Tibial nerve (tissue), 4 donors: ENCODE measurements around the gene GSC2. TPM values are rescaled to one million over a fixed set of nuclear protein-coding genes. Genes with fewer than 3 reads are reported as not detected.

Source experiments
- DNase-seq, 2 donors: peaks; one replicate each; pipeline ENCODE4 v3.0.0-alpha.2; 2019; ENCODE audit warnings: low spot score in 2 of 2
- H3K27ac ChIP-seq, 4 donors: fragments of 200-600 bp; sonication (generic) in 3 of 4; one replicate each; pipeline ENCODE4 v1.5.1; 2017 to 2019; ENCODE audit warnings: mild to moderate bottlenecking in 1 of 4
- H3K27me3 ChIP-seq, 2 donors: fragments of 200-600 bp; sonication (generic) in 1 of 2; one replicate each; pipeline versions ENCODE4 v1.5.1 to v1.6.0; 2017 to 2019
- H3K36me3 ChIP-seq, 3 donors: fragments of 200-600 bp; sonication (generic); one replicate each; pipeline ENCODE4 v1.5.1; 2018 to 2019
- H3K4me1 ChIP-seq, 4 donors: fragments of 200-600 bp; sonication (generic) in 3 of 4; one replicate each; pipeline ENCODE4 v1.5.1; 2017 to 2019
- H3K4me3 ChIP-seq, 4 donors: fragments of 200-600 bp; sonication (generic) in 3 of 4; one replicate each; pipeline ENCODE4 v1.5.1; 2017 to 2019; ENCODE audit warnings: mild to moderate bottlenecking in 1 of 4, moderate library complexity in 1 of 4
- H3K9me3 ChIP-seq, 4 donors: fragments of 200-600 bp; sonication (generic) in 3 of 4; one replicate each; pipeline ENCODE4 v1.5.1; 2017 to 2019
- CTCF ChIP-seq, 5 experiments: fragments of 200-600 bp in 3 of 5; fragments of 450-650 bp in 2 of 5; sonication (generic) in 3 of 5; IDR thresholded peaks; one replicate each; pipeline ENCODE4 v1.5.1; 2016 to 2019; ENCODE audit warnings: antibody characterized with exemption in 5 of 5, mild to moderate bottlenecking in 3 of 5, moderate library complexity in 2 of 5
- EP300 ChIP-seq, 2 donors: sonication (generic); formaldehyde crosslinking; IDR thresholded peaks; one replicate each; pipeline ENCODE4 v1.6.1; 2017; ENCODE audit warnings: antibody characterized with exemption in 2 of 2, mild to moderate bottlenecking in 1 of 2
- POLR2A ChIP-seq, 2 donors: fragments of 450-650 bp; IDR thresholded peaks; one replicate each; pipeline ENCODE4 v1.6.1; 2017; ENCODE audit warnings: antibody characterized with exemption in 2 of 2, mild to moderate bottlenecking in 2 of 2, moderate library complexity in 2 of 2
- WGBS, 2 donors: methylation state at CpG; one replicate each; pipeline ENCODE4 v1.1.5; 2018; 5-methylcytosine and 5-hydroxymethylcytosine counted together
- total RNA-seq, 4 donors: library from RNA; depleted of rRNA; stranded (reverse); fragments of >200 nt; gene quantifications; one replicate each; pipeline ENCODE4 v1.1.0, GENCODE V29; 2016

GSC2 gene
- total RNA-seq, 4 donors from 2014 or later: not detected

- Histone ChIP-seq H3K36me3 (peaks cover 0 to 5% (median 0%) of the 10 kb centered on the region in 3 donors), H3K9me3 (peaks cover 0 to 5% (median 0%) of the 10 kb centered on the region in 4 donors), H3K4me3 (no peak overlapping the region), H3K27me3 (peaks cover 0 to 39% of the 10 kb centered on the region in 2 donors), H3K27ac (no peak overlapping the region), H3K4me1 (peaks cover 0 to 29% (median 12%) of the 10 kb centered on the region in 4 donors)
- no peak for TF ChIP-seq EP300 (IDR thresholded peaks at IDR 0.05)
- no peak for TF ChIP-seq POLR2A (IDR thresholded peaks at IDR 0.05)
- no peak for TF ChIP-seq CTCF (IDR thresholded peaks at IDR 0.05)
- no peak for DNase-seq
- WGBS, 2 donors: 26 to 29% methylated on average over 9 of the region's 9 CpGs
Measured at GRCh38 chr22:19147195-19147780, 2.8 kb downstream of the GSC2 start.

DNA sequence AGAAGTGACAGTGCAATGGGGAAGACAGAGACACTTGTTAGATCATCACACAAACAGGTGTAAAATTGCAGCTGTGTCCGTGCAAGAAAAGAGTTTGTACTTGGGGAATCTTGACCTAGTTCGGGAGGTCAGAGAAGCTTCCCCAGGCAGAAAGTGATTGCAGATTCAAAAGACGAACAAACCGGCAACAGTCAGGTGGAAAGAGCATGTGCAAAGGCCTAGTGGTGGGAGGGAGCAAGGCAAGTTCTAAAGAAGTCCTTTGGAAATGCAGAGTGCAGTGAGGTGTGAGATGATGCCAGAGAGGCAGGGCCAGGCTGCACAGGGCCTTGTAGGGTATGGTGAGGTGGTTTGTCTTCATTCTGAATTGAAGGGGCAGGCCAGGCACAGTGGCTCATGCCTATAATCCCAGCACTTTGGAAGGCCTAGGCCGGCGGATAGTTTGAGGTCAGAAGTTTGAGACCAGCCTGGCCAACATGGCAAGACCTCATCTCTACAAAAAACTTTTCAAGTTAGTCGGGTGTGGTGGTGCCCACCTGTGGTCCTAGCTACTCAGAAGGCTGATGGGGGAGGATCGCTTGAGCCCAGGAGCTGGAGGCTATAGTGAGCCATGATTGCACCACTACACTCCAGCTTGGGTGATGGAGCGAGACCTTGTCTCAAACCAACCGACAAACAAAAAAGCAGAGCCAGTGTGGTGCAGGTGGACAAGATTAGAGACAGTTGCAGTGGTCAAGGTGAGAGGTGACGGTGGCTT, 3.7 kb downstream of the GSC2 start:
- H3K27me3 ChIP-seq: peaks cover 0 to 30% of the 10 kb centered on the region in 2 donors

GRCh38 chr22:19143967-19144400, 6.1 kb downstream of the GSC2 start:
- H3K4me1 ChIP-seq: peaks cover 0 to 14% (median 9%) of the 10 kb centered on the region in 4 donors
- no peak for DNase-seq
- peak overlapping the region; percentile 37 to 92 (median 84) for H3K27ac ChIP-seq
- TF ChIP-seq POLR2A (IDR thresholded peaks at IDR 0.05): no peak
- TF ChIP-seq CTCF (IDR thresholded peaks at IDR 0.05): no peak
- no peak for TF ChIP-seq EP300 (IDR thresholded peaks at IDR 0.05)
- peaks cover 4 to 38% (median 17%) of the 10 kb centered on the region in 3 donors for H3K36me3 ChIP-seq
- no peaks in the 10 kb centered on the region for H3K9me3 ChIP-seq
- 2 to 3% methylated on average over 17 of the region's 17 CpGs for WGBS, 2 donors
- peaks cover 0 to 13% of the 10 kb centered on the region in 2 donors for H3K27me3 ChIP-seq
- peak overlapping the region; percentile 45 to 71 (median 66) for H3K4me3 ChIP-seq

More for the DNA sequence above, 3.7 kb downstream of the GSC2 start:
- Histone ChIP-seq H3K4me3 (no peak overlapping the region), H3K9me3 (peaks cover 0 to under 1% (median 0%) of the 10 kb centered on the region in 4 donors), H3K27ac (no peak overlapping the region), H3K4me1 (peaks cover 0 to 29% (median 12%) of the 10 kb centered on the region in 4 donors), H3K36me3 (peaks cover 0 to 14% (median 0%) of the 10 kb centered on the region in 3 donors)
- WGBS, 2 donors: 80% methylated on average over 11 of the region's 11 CpGs
- no peak for DNase-seq
- TF ChIP-seq EP300 (IDR thresholded peaks at IDR 0.05) (no peak), CTCF (IDR thresholded peaks at IDR 0.05) (no peak), POLR2A (IDR thresholded peaks at IDR 0.05) (no peak)

- TF ChIP-seq CTCF (IDR thresholded peaks at IDR 0.05): no peak
- TF ChIP-seq POLR2A (IDR thresholded peaks at IDR 0.05): no peak
- no peak for TF ChIP-seq EP300 (IDR thresholded peaks at IDR 0.05)
- H3K27ac ChIP-seq: no peak overlapping the region
- H3K9me3 ChIP-seq: no peaks in the 10 kb centered on the region
- H3K36me3 ChIP-seq: peaks cover 4 to 46% (median 24%) of the 10 kb centered on the region in 3 donors
- peak overlapping the region in 2 of 4 donors; percentile 65 to 71 for H3K4me3 ChIP-seq
- H3K4me1 ChIP-seq: peaks cover 0 to 11% (median 9%) of the 10 kb centered on the region in 4 donors
- WGBS, 2 donors: 86 to 89% methylated on average over 5 of the region's 5 CpGs
- no peak for DNase-seq
- peaks cover 0 to 6% of the 10 kb centered on the region in 2 donors for H3K27me3 ChIP-seq
Measured at GRCh38 chr22:19143212-19143611, 6.9 kb downstream of the GSC2 start.

DNA sequence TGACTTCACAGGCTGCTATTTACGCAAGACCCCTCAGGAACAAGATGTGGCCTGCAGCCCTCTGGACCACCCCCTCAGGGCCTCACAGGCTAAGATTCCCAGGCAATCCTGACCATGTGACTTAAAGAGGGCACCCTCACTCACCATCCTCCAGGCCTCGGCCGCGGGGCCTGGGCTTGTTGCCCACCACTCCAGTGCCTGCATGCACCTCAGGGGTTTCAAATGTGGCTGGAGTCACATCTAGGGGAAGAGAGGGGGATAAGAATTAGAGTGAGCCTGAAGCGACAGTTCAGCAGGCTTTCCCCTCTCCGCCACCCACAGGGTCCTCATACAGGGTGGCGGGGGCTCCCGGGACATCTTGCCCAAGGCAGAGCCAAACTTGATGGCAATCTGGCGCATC, 7.7 kb downstream of the GSC2 start:
- no peaks in the 10 kb centered on the region for H3K27me3 ChIP-seq
- TF ChIP-seq EP300 (IDR thresholded peaks at IDR 0.05): no peak
- TF ChIP-seq CTCF (IDR thresholded peaks at IDR 0.05): no peak
- TF ChIP-seq POLR2A (IDR thresholded peaks at IDR 0.05): no peak
- DNase-seq: no peak
- H3K9me3 ChIP-seq: no peaks in the 10 kb centered on the region
- no peak overlapping the region for H3K4me3 ChIP-seq
- 96 to 98% methylated on average over 9 of the region's 9 CpGs for WGBS, 2 donors
- no peak overlapping the region for H3K27ac ChIP-seq
- H3K4me1 ChIP-seq: peaks cover 0 to 11% (median 9%) of the 10 kb centered on the region in 4 donors
- peaks cover 4 to 54% (median 27%) of the 10 kb centered on the region in 3 donors for H3K36me3 ChIP-seq
